ENCODE data around the gene TMEM203.
"Not testable (repeated sequence)": the region's sequence is repeated elsewhere in the genome, so short reads cannot be mapped to it uniquely, and the experiment has no call there.

The TMEM203 gene

GRCh38 chr9:137205126-137206069 is at the start of gene TMEM203, which contains the start of gene NDOR1:
TSS of gene TMEM203 (minus strand) at chr9:137205648. CDS start at chr9:137205414, 234 bp downstream.
TSS of gene NDOR1 (plus strand) at chr9:137205700. CDS start at chr9:137205778, 78 bp downstream.
- DNase-seq, result no peak

DNA sequence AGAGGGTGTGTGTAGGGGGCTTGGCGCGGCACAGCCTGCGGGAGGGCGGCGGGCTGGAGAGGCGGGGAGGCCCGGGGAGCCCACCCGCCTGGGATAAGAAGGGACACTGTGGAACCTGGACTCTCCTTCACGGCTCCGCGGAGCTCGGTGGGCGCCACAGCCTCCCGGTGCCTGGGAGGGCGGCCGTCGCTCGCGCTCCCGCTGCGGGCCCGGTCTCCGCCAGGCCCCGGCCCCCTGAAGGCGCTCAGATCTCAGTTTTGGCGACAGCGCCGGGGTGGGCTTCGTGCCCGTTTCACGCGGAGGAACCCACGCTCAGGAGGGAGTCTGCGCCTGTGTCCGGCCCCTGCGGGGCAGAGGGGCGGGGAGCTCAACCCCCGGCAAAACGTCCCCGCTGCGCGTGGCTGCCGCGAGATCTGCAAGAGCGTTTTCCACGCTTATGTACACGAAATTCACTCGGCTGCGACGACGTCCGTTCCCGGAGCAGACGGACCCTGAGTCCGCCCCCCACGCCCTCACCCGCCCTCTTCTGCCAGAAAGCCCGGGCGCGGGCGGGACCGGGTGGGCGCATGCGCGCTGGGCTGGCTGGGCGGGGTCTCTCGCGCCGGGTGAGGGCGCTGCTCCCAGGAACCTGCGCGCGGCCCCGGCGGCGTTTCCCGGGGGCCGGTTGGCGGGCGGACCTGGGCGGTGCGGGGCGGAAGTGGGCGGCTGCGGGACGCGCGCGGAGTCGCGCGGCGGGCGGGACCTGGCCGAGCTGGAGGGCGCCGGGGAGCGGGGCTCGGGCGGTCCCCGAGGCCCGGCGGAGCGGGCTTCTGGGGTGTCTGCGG is 49.4 kb upstream of the TMEM203 start, which contains the start of gene NELFB:
Gene NELFB (plus strand): TSS at position 704 of the 824 bp plus-strand sequence.
- no peak for DNase-seq

- DNase-seq, result no peak
Observed at GRCh38 chr9:137253717-137254623, 48.5 kb upstream of the TMEM203 start.

- DNase-seq, result no peak
Observed at GRCh38 chr9:137252555-137253506, 47.4 kb upstream of the TMEM203 start.

GRCh38 chr9:137251490-137252268 is 46.2 kb upstream of the TMEM203 start:
- no peak for DNase-seq

DNA sequence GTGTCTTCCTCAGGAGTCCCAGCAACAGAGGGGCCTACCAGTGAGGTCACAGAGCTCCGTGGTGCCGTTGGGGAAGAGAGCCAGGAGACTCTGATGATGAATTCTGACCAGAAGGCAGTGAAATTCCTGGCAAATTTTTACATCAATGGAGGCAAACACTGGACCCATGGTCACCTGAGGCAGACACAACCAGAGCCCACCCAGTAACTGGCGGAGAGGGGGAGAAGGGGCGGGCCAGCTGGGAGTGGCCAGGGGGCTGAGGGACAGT is 45.7 kb upstream of the TMEM203 start, which contains the start of gene STPG3:
Gene STPG3 (plus strand): TSS at position 93 of the 268 bp plus-strand sequence. CDS start 1 bp downstream, at position 94.
- no peak for DNase-seq

- DNase-seq, result no peak
Observed at GRCh38 chr9:137250329-137251193, 45.1 kb upstream of the TMEM203 start.

DNA sequence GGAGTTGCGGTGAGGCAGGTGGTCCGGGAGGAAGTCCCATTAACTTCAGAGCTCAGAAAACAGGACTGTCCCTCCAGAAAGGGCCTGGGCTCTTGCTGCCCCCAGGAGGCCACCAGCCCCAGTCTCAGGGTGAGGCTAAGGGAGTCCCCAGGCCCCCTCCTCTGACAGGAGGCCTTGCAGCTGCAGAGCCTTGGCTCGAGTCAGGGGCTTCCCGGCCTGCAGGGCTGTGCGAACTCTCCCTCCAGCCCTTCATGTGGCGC is 42.4 kb upstream of the TMEM203 start:
- no peak for DNase-seq

- no peak for DNase-seq
Observed at GRCh38 chr9:137247135-137247915, 41.9 kb upstream of the TMEM203 start.

- no peak for DNase-seq
Observed at GRCh38 chr9:137245450-137246421, 40.3 kb upstream of the TMEM203 start.

DNA sequence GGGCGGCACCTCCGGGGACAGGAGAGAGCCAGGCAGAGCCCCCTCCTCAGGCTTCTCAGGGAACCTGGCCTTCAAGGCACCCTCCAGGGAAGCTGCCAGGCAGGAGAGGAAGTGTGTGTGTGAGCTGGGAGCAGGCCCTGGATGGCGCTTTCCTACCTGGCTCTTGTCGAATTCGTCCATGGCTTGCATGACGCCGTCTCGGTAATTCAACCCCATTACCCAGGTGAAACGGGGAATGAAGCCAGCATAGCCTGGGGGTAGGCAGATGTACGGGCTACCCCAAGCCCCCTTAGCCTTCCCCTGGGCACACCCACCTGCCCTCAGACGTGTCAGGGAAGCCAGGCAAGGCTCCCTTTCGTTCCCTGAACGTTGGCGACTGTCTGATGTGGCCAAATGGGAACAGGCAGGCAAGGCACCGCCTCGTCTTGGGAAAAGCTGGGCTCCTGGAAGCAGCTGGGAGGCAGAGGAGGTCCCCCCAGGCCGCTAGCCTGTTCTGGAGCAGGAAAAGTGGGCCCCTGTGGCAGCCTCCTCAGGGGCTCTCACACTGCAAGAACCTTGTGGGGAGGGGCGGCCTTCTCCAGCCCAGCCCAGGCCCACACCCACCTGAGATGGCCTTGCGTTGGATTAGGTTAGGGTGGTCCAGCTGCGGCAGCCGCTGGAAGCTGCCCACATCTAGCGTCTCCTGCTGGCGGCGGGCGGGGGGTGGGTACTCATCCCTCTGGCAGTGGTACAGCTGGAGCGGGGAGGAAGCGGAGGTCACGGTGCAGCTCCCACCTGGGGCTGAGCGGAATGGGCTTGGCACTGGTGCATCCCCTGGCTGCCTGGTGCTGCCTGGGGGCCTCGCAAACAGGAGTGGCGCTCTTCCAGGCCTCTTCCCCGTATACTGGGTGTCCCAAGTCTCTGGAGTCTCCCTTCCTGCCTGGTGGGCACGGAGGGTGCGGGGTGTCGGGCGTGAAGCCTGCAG is 39.3 kb upstream of the TMEM203 start:
- DNase-seq, result no peak

DNA sequence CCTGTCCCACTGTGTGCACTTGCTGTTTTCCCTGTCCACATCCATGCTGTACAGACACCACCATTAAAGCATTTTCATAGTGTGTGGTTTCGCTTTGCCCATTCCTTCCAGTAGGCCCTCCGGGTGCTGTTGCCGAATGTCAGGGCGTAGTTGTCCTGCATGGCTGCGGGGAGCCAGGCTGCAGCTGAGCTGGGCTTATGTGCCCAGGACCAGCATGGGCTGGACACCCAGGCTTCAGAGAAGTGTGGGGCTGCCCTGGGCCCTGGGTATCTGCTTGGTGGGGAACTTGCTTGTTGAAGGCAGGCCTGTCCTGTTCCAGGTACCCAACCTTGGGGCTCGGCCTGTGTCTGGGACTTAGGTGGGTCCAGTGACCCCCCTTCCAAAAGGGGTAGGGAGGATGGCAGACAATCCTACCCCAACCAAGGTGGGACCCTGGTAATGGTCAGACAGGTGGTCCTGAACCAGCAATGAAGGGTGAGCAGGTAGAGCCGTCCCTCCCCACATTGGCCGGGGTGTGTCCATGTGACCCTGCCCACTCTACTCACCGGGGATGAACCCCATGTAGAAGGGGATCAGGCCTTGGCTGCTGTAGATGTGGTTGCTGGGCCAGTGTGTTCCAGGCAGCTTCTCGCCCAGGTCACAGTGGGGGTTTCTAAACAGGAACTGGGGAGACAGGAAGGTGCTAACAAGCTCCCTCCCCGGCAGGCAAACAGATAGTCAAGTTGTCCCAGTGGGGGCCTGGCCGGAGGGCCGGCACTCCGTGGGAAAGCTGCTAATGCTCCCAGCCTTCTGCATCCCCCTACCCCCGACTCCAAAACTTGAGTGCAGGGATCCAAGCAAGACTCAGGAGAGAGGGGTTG is 38.4 kb upstream of the TMEM203 start:
- DNase-seq, result no peak

- not testable (repeated sequence) for DNase-seq
Observed at GRCh38 chr9:137243266-137243625, 37.8 kb upstream of the TMEM203 start.

GRCh38 chr9:137242269-137243203 is 37.1 kb upstream of the TMEM203 start:
- no peak for DNase-seq

Data from NCI-H187 treated with DMSO at 0.1 percent for 48 hours (cell line).